ENCODE results near the gene DCD.
"Not testable (repeated sequence)": the region's sequence is repeated elsewhere in the genome, so short reads cannot be mapped to it uniquely, and the experiment has no call there.

DCD gene

GRCh38 chr12:54663603-54664002, 15.4 kb upstream of the DCD start:
- no peak overlapping the region for H3K4me3 Mint-ChIP-seq
- H3K36me3 Mint-ChIP-seq (ENCODE audit: low read depth): no peaks in the 10 kb centered on the region
- intact Hi-C loops (cut with micrococcal nuclease): no loop called here
- H3K9me3 Mint-ChIP-seq: no peaks in the 10 kb centered on the region
- H3K27ac Mint-ChIP-seq: no peak overlapping the region
- H3K27me3 Mint-ChIP-seq: peaks cover 3% of the 10 kb centered on the region
- no peaks in the 10 kb centered on the region for H3K4me1 Mint-ChIP-seq (ENCODE audit: low read depth)

GRCh38 chr12:54662026-54662425, 13.9 kb upstream of the DCD start:
- Mint-ChIP-seq H3K36me3 (ENCODE audit: low read depth) (no peaks in the 10 kb centered on the region), H3K4me1 (ENCODE audit: low read depth) (no peaks in the 10 kb centered on the region), H3K9me3 (no peaks in the 10 kb centered on the region), H3K27ac (no peak overlapping the region), H3K4me3 (no peak overlapping the region), H3K27me3 (peaks cover 7% of the 10 kb centered on the region)
- intact Hi-C loops (cut with micrococcal nuclease): no loop called here

GRCh38 chr12:54661048-54661447, 12.9 kb upstream of the DCD start:
- Mint-ChIP-seq H3K27me3 (peaks cover 9% of the 10 kb centered on the region), H3K27ac (no peak overlapping the region), H3K4me3 (no peak overlapping the region), H3K9me3 (no peaks in the 10 kb centered on the region), H3K4me1 (ENCODE audit: low read depth) (no peaks in the 10 kb centered on the region), H3K36me3 (ENCODE audit: low read depth) (no peaks in the 10 kb centered on the region)
- intact Hi-C loops (cut with micrococcal nuclease): no loop called here

GRCh38 chr12:54660320-54660962, 12.3 kb upstream of the DCD start:
- Mint-ChIP-seq H3K36me3 (ENCODE audit: low read depth) (no peaks in the 10 kb centered on the region), H3K9me3 (no peaks in the 10 kb centered on the region), H3K4me3 (no peak overlapping the region), H3K4me1 (ENCODE audit: low read depth) (no peaks in the 10 kb centered on the region), H3K27ac (no peak overlapping the region), H3K27me3 (peaks cover 9% of the 10 kb centered on the region)
- intact Hi-C loops (cut with micrococcal nuclease): no loop called here

- peaks cover 11% of the 10 kb centered on the region for H3K27me3 Mint-ChIP-seq
Measured at GRCh38 chr12:54658306-54659264, 10.4 kb upstream of the DCD start.

GRCh38 chr12:54657105-54657607, 9.0 kb upstream of the DCD start:
- Mint-ChIP-seq H3K36me3 (ENCODE audit: low read depth) (no peaks in the 10 kb centered on the region), H3K4me1 (ENCODE audit: low read depth) (no peaks in the 10 kb centered on the region), H3K9me3 (no peaks in the 10 kb centered on the region), H3K27ac (no peak overlapping the region), H3K4me3 (no peak overlapping the region), H3K27me3 (peaks cover 17% of the 10 kb centered on the region)
- intact Hi-C loops (cut with micrococcal nuclease): no loop called here

More at GRCh38 chr12:54658306-54659264, 10.4 kb upstream of the DCD start:
- H3K9me3 Mint-ChIP-seq: no peaks in the 10 kb centered on the region
- H3K36me3 Mint-ChIP-seq (ENCODE audit: low read depth): no peaks in the 10 kb centered on the region
- H3K27ac Mint-ChIP-seq: no peak overlapping the region
- H3K4me1 Mint-ChIP-seq (ENCODE audit: low read depth): no peaks in the 10 kb centered on the region
- intact Hi-C loops (cut with micrococcal nuclease): loop anchor here (2.0 kb wide), 1 partner anchor 300 kb away; no protein-coding TSS in a partner anchor
- H3K4me3 Mint-ChIP-seq: no peak overlapping the region

GRCh38 chr12:54654926-54655325, 6.8 kb upstream of the DCD start:
- Mint-ChIP-seq H3K4me1 (ENCODE audit: low read depth) (no peaks in the 10 kb centered on the region), H3K27ac (no peak overlapping the region)

GRCh38 chr12:54653025-54653424, 4.9 kb upstream of the DCD start:
- Mint-ChIP-seq H3K4me1 (ENCODE audit: low read depth) (no peaks in the 10 kb centered on the region), H3K27ac (no peak overlapping the region), H3K9me3 (no peaks in the 10 kb centered on the region), H3K36me3 (ENCODE audit: low read depth) (no peaks in the 10 kb centered on the region), H3K27me3 (peaks cover 13% of the 10 kb centered on the region), H3K4me3 (no peak overlapping the region)
- intact Hi-C loops (cut with micrococcal nuclease): no loop called here

More at GRCh38 chr12:54654926-54655325, 6.8 kb upstream of the DCD start:
- H3K27me3 Mint-ChIP-seq: peaks cover 17% of the 10 kb centered on the region
- H3K9me3 Mint-ChIP-seq: no peaks in the 10 kb centered on the region
- H3K36me3 Mint-ChIP-seq (ENCODE audit: low read depth): no peaks in the 10 kb centered on the region
- intact Hi-C loops (cut with micrococcal nuclease): no loop called here
- no peak overlapping the region for H3K4me3 Mint-ChIP-seq

GRCh38 chr12:54650889-54651288, 2.7 kb upstream of the DCD start:
- Mint-ChIP-seq H3K9me3 (no peaks in the 10 kb centered on the region), H3K36me3 (ENCODE audit: low read depth) (no peaks in the 10 kb centered on the region), H3K4me3 (no peak overlapping the region), H3K27ac (no peak overlapping the region), H3K4me1 (ENCODE audit: low read depth) (no peaks in the 10 kb centered on the region), H3K27me3 (peaks cover 21% of the 10 kb centered on the region)
- intact Hi-C loops (cut with micrococcal nuclease): no loop called here

GRCh38 chr12:54650409-54650808, 2.2 kb upstream of the DCD start:
- no peak overlapping the region for H3K27ac Mint-ChIP-seq
- H3K27me3 Mint-ChIP-seq: peaks cover 23% of the 10 kb centered on the region
- H3K36me3 Mint-ChIP-seq (ENCODE audit: low read depth): no peaks in the 10 kb centered on the region
- no peaks in the 10 kb centered on the region for H3K9me3 Mint-ChIP-seq
- no peaks in the 10 kb centered on the region for H3K4me1 Mint-ChIP-seq (ENCODE audit: low read depth)
- H3K4me3 Mint-ChIP-seq: no peak overlapping the region
- intact Hi-C loops (cut with micrococcal nuclease): no loop called here

GRCh38 chr12:54649825-54650224, 1.7 kb upstream of the DCD start:
- peaks cover 23% of the 10 kb centered on the region for H3K27me3 Mint-ChIP-seq
- H3K4me3 Mint-ChIP-seq: no peak overlapping the region
- intact Hi-C loops (cut with micrococcal nuclease): no loop called here

GRCh38 chr12:54641554-54641953, 6.6 kb downstream of the DCD start:
- peaks cover 12% of the 10 kb centered on the region for H3K4me1 Mint-ChIP-seq (ENCODE audit: low read depth)
- H3K27ac Mint-ChIP-seq: no peak overlapping the region
- H3K4me3 Mint-ChIP-seq: no peak overlapping the region
- H3K9me3 Mint-ChIP-seq: no peaks in the 10 kb centered on the region
- H3K36me3 Mint-ChIP-seq (ENCODE audit: low read depth): no peaks in the 10 kb centered on the region
- peaks cover 13% of the 10 kb centered on the region for H3K27me3 Mint-ChIP-seq
- intact Hi-C loops (cut with micrococcal nuclease): no loop called here

More at GRCh38 chr12:54649825-54650224, 1.7 kb upstream of the DCD start:
- H3K36me3 Mint-ChIP-seq (ENCODE audit: low read depth): no peaks in the 10 kb centered on the region
- no peak overlapping the region for H3K27ac Mint-ChIP-seq
- no peaks in the 10 kb centered on the region for H3K4me1 Mint-ChIP-seq (ENCODE audit: low read depth)
- H3K9me3 Mint-ChIP-seq: no peaks in the 10 kb centered on the region

GRCh38 chr12:54641089-54641488, 7.1 kb downstream of the DCD start:
- Mint-ChIP-seq H3K36me3 (ENCODE audit: low read depth) (no peaks in the 10 kb centered on the region), H3K4me3 (no peak overlapping the region), H3K27me3 (peaks cover 10% of the 10 kb centered on the region), H3K27ac (no peak overlapping the region), H3K4me1 (ENCODE audit: low read depth) (peaks cover 15% of the 10 kb centered on the region), H3K9me3 (no peaks in the 10 kb centered on the region)
- intact Hi-C loops (cut with micrococcal nuclease): no loop called here

GRCh38 chr12:54639112-54639511, 9.1 kb downstream of the DCD start:
- intact Hi-C loops (cut with micrococcal nuclease); H3K9me3 Mint-ChIP-seq; H3K27me3 Mint-ChIP-seq; H3K36me3 Mint-ChIP-seq (ENCODE audit: low read depth); H3K4me3 Mint-ChIP-seq; H3K27ac Mint-ChIP-seq: not testable (repeated sequence)
- H3K4me1 Mint-ChIP-seq (ENCODE audit: low read depth): peaks cover 18% of the 10 kb centered on the region

All from dendritic cell treated with granulocyte-macrophage colony-stimulating factor and Interleukin-4, amounts not matched to agents 40 ng/mL and 50 ng/mL, for 4 days (primary cell).